Fibroblast of lung (primary cell): Measurements from ENCODE around the gene NHS.

Source experiments
- CTCF ChIP-seq, 2 donors: IDR thresholded peaks in 1 of 2; conservative IDR thresholded peaks in 1 of 2; 1 replicate in 1 of 2; 2 replicates in 1 of 2; pipeline ENCODE4 v1.5.1; 2011 to 2012; ENCODE audit warnings: low read length in 2 of 2, control low read depth in 1 of 2, inconsistent platforms in 1 of 2, low read depth in 1 of 2, mild to moderate bottlenecking in 1 of 2
- EZH2 ChIP-seq: IDR thresholded peaks from 2 replicates; pipeline ENCODE4 v1.5.1; 2012; ENCODE audit warnings: low read length, control low read depth, mild to moderate bottlenecking; ENCODE audit errors: missing control alignments

GRCh38 chrX:17567821-17568220 lies 192.8 kb downstream of the NHS start:
- no peak for TF ChIP-seq CTCF (conservative IDR thresholded peaks at IDR 0.05 in 1 of 2, IDR thresholded peaks at IDR 0.05 in 1 of 2; ENCODE audit: low read depth in 1 of 2, low read length in 2 of 2)
- no peak for TF ChIP-seq EZH2
